ENCODE results near the gene COQ9.
A peak's percentile ranks its signal among the peaks of the same experiment; 100 is the strongest.

The COQ9 gene

DNA sequence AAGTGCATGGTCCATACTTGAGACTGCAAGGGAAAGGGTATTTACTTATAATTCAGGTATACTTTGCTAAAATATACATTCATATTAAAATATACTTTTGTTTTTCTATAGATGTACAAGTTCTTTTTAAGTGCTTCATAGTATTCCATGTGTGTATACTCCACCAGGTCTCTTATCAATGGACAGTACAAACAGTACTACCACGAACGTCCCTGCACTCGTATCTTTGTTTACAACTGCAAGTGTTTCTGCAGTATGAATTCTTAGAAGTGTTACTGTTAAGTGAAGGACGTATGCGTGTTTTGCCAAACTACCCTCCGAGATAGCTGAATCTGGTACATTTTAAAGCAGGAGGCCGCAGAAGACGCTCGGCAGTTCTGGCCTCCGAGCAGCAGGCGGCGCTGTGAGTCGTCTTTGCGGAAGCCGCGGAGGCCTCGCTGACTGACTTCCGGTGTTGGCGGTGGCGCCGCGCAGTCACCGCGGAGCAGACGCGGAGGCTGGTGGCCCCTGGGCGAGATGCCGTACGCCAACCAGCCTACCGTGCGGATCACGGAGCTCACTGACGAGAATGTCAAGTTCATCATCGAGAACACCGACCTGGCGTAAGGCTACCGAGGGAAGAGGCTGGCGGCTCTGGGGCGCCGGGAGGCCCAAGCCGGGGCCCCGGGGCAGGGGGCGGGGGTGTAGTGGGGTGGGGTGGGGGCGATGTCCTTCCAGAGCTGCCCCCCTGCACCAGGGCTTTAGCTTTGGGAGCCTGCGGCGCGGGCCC lies 15.1 kb downstream of the COQ9 start, which contains the start of gene POLR2C:
Gene POLR2C (plus strand): TSS at position 471 of the 769 bp plus-strand sequence. CDS start 46 bp downstream, at position 517.
- Histone ChIP-seq H3K4me1 (ENCODE audit: control insufficient read depth in 1 of 2, insufficient read depth in 2 of 2, low read length in 2 of 2) (peaks cover 0 to 20% of the 10 kb centered on the region in 2 donors), H3K4me3 (ENCODE audit: low read depth in 1 of 2, low read length in 2 of 2) (peak within 1 kb of the TSS; percentile 90 to 94), H3K9me3 (ENCODE audit: control insufficient read depth in 1 of 2, low read length in 2 of 2) (no peaks in the 10 kb centered on the region), H3K27ac (ENCODE audit: low read length) (peak within 1 kb of the TSS; percentile 37), H3K27me3 (ENCODE audit: low read depth, low read length) (no peaks in the 10 kb centered on the region), H3K36me3 (ENCODE audit: control insufficient read depth in 1 of 2, insufficient read depth in 2 of 2, low read length in 2 of 2) (peaks cover 50 to 61% of the 10 kb centered on the region in 2 donors)

DNA sequence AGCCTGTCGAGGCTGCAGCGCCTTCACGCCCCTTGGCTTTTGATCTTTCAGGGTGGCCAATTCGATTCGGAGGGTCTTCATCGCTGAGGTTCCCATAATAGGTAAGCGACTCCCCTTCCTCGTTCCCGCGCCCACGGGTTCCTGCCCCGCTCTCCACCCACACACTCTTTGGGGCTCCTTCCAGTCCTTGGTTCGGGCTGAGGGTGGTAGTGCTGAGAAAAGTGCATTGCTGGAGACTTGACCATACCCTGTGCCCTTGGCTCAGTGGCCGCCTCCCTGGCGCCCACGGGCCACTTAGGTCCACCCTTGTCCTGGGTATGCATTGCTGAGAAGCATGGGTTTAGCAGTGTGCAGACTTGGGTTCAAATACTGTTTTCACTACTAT lies 15.7 kb downstream of the COQ9 start:
- peak overlapping the region; percentile 37 for H3K27ac ChIP-seq (ENCODE audit: low read length)
- peak overlapping the region; percentile 90 to 94 for H3K4me3 ChIP-seq (ENCODE audit: low read depth in 1 of 2, low read length in 2 of 2)
- peaks cover 0 to 20% of the 10 kb centered on the region in 2 donors for H3K4me1 ChIP-seq (ENCODE audit: control insufficient read depth in 1 of 2, insufficient read depth in 2 of 2, low read length in 2 of 2)
- H3K9me3 ChIP-seq (ENCODE audit: control insufficient read depth in 1 of 2, low read length in 2 of 2), result no peaks in the 10 kb centered on the region
- H3K27me3 ChIP-seq (ENCODE audit: low read depth, low read length), result no peaks in the 10 kb centered on the region
- H3K36me3 ChIP-seq (ENCODE audit: control insufficient read depth in 1 of 2, insufficient read depth in 2 of 2, low read length in 2 of 2), result peaks cover 50 to 61% of the 10 kb centered on the region in 2 donors

DNA sequence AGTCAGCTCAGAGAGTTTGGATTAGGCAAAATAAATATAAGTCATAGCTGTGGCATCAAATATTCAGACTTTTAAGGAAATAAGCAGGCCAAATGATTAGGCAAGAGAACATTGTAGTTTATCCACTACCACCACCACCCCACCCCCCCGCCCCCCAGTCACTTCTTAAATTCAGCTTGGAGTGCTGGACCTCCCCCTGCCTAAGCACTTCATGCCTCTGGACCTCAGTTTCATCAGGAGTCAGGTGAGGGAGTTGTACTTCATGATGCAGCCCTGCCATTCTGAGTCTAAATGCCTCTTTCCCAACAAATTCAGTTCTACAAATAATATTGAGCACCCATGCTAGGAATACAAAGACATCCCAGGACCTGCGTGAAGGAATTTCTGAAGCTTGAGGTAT lies 17.2 kb downstream of the COQ9 start:
- Histone ChIP-seq H3K27ac (ENCODE audit: low read length) (no peak overlapping the region), H3K36me3 (ENCODE audit: control insufficient read depth in 1 of 2, insufficient read depth in 2 of 2, low read length in 2 of 2) (peaks cover 56 to 61% of the 10 kb centered on the region in 2 donors), H3K9me3 (ENCODE audit: control insufficient read depth in 1 of 2, low read length in 2 of 2) (no peaks in the 10 kb centered on the region), H3K4me1 (ENCODE audit: control insufficient read depth in 1 of 2, insufficient read depth in 2 of 2, low read length in 2 of 2) (peaks cover 0 to 20% of the 10 kb centered on the region in 2 donors), H3K4me3 (ENCODE audit: low read depth in 1 of 2, low read length in 2 of 2) (no peak overlapping the region), H3K27me3 (ENCODE audit: low read depth, low read length) (no peaks in the 10 kb centered on the region)

DNA sequence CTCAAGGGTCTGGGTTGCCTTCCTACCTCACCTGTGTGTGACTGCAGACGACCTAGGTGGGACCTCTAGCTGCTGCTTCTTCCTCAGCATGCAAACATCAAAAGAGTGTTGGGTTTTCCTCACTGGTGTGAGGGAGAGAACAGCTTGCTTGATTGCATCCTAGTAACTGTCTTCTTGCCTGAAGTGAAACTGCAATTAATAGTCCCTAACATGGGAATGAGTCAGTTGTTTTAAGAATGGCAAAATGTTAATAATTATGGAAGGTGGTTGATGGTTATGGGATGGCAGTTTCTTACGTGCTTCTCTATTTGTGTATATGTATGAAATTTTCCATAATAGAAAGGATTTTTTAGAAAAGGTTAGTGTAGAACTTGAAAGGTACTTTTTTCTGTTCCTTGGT lies 21.1 kb downstream of the COQ9 start:
- Histone ChIP-seq H3K9me3 (ENCODE audit: control insufficient read depth in 1 of 2, low read length in 2 of 2) (no peaks in the 10 kb centered on the region), H3K4me3 (ENCODE audit: low read depth in 1 of 2, low read length in 2 of 2) (no peak overlapping the region), H3K27me3 (ENCODE audit: low read depth, low read length) (no peaks in the 10 kb centered on the region), H3K36me3 (ENCODE audit: control insufficient read depth in 1 of 2, insufficient read depth in 2 of 2, low read length in 2 of 2) (peaks cover 74 to 81% of the 10 kb centered on the region in 2 donors), H3K4me1 (ENCODE audit: control insufficient read depth in 1 of 2, insufficient read depth in 2 of 2, low read length in 2 of 2) (peaks cover 9 to 16% of the 10 kb centered on the region in 2 donors), H3K27ac (ENCODE audit: low read length) (no peak overlapping the region)

DNA sequence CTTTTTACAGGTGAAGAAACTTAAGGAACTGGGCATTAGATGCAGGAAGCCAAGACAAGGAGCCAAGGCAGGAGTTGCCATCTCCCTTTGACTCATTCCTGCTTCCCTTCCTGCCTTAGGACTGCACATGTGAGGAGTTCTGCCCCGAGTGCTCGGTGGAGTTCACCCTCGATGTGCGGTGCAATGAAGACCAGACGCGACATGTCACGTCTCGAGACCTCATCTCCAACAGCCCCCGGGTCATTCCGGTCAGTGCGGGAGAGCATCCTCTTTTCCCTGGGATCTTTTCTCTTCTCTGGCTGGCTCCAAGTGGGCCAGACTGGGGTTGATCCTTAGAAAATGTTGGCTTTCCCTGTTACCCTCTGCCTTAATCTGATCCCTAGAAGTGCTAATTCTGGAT lies 21.8 kb downstream of the COQ9 start:
- Histone ChIP-seq H3K27me3 (ENCODE audit: low read depth, low read length) (no peaks in the 10 kb centered on the region), H3K27ac (ENCODE audit: low read length) (no peak overlapping the region), H3K4me3 (ENCODE audit: low read depth in 1 of 2, low read length in 2 of 2) (no peak overlapping the region), H3K36me3 (ENCODE audit: control insufficient read depth in 1 of 2, insufficient read depth in 2 of 2, low read length in 2 of 2) (peaks cover 74 to 88% of the 10 kb centered on the region in 2 donors), H3K9me3 (ENCODE audit: control insufficient read depth in 1 of 2, low read length in 2 of 2) (no peaks in the 10 kb centered on the region), H3K4me1 (ENCODE audit: control insufficient read depth in 1 of 2, insufficient read depth in 2 of 2, low read length in 2 of 2) (peaks cover 9% of the 10 kb centered on the region in 2 donors)

DNA sequence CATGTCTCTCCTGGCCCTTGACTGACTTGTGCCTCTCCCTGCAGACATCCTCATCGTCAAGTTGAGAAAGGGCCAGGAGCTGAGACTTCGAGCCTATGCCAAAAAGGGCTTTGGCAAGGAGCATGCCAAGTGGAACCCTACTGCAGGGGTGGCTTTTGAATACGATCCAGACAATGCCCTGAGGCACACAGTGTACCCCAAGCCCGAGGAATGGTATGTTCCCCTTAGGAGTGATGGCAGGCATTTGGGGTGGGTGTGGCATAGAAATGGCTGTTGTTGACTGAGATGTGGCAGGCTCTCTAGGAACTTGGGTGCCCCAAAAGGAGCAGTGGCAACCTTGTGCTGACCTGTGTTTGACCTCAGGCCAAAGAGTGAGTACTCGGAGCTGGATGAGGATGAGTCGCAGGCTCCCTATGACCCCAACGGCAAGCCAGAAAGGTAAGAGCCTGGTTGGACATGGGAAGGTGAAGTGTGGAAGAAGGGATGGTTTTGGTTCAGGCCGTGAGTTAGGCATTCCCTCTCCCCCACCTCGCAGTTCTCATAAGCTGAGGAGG lies 22.7 kb downstream of the COQ9 start:
- peaks cover 75 to 91% of the 10 kb centered on the region in 2 donors for H3K36me3 ChIP-seq (ENCODE audit: control insufficient read depth in 1 of 2, insufficient read depth in 2 of 2, low read length in 2 of 2)
- no peak overlapping the region for H3K4me3 ChIP-seq (ENCODE audit: low read depth in 1 of 2, low read length in 2 of 2)
- no peaks in the 10 kb centered on the region for H3K27me3 ChIP-seq (ENCODE audit: low read depth, low read length)
- no peak overlapping the region for H3K27ac ChIP-seq (ENCODE audit: low read length)
- no peaks in the 10 kb centered on the region for H3K9me3 ChIP-seq (ENCODE audit: control insufficient read depth in 1 of 2, low read length in 2 of 2)
- peaks cover 2 to 9% of the 10 kb centered on the region in 2 donors for H3K4me1 ChIP-seq (ENCODE audit: control insufficient read depth in 1 of 2, insufficient read depth in 2 of 2, low read length in 2 of 2)

DNA sequence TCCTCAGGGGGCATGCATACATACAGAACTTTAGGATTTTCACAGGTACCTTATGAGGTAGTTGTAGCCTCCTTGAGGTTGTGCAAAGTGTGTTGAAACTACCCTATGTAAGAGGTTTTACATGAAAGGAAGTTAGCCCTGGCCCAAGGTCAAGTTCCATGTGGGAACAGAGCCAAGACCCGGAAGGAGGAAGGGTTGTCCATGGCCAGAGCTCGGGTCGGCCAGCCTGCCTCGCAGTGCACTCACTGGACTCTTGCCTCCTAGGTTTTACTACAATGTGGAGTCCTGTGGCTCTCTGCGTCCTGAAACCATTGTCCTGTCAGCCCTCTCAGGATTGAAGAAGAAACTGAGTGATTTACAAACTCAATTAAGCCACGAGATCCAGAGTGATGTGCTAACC lies 23.4 kb downstream of the COQ9 start:
- Histone ChIP-seq H3K9me3 (ENCODE audit: control insufficient read depth in 1 of 2, low read length in 2 of 2) (no peaks in the 10 kb centered on the region), H3K27ac (ENCODE audit: low read length) (no peak overlapping the region)

DNA sequence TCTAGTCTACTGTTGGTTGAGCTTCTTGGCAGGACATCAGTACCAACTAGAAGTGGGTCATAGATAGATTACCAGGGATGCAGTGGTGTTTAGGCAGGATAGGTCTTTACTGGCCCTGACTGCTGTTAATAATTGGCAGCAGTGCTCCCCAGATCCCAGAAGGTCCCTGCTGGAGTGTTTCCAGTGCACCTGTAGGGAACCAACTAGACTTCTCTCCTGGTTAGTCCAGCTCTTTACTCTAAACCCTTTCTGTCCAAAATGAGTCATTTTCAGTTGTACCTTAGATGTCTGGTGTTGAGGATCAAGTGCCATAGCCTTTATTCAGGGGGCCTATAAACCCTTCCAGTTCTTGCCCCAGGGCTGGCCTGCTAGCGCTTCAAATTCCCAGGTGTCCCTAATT lies 23.9 kb downstream of the COQ9 start:
- Histone ChIP-seq H3K36me3 (ENCODE audit: control insufficient read depth in 1 of 2, insufficient read depth in 2 of 2, low read length in 2 of 2) (peaks cover 67 to 79% of the 10 kb centered on the region in 2 donors), H3K27ac (ENCODE audit: low read length) (no peak overlapping the region), H3K27me3 (ENCODE audit: low read depth, low read length) (no peaks in the 10 kb centered on the region), H3K4me1 (ENCODE audit: control insufficient read depth in 1 of 2, insufficient read depth in 2 of 2, low read length in 2 of 2) (peaks cover 2 to 9% of the 10 kb centered on the region in 2 donors), H3K9me3 (ENCODE audit: control insufficient read depth in 1 of 2, low read length in 2 of 2) (no peaks in the 10 kb centered on the region), H3K4me3 (ENCODE audit: low read depth in 1 of 2, low read length in 2 of 2) (no peak overlapping the region)

More for the DNA sequence above, 23.4 kb downstream of the COQ9 start:
- Histone ChIP-seq H3K4me1 (ENCODE audit: control insufficient read depth in 1 of 2, insufficient read depth in 2 of 2, low read length in 2 of 2) (peaks cover 0 to 9% of the 10 kb centered on the region in 2 donors), H3K4me3 (ENCODE audit: low read depth in 1 of 2, low read length in 2 of 2) (no peak overlapping the region), H3K36me3 (ENCODE audit: control insufficient read depth in 1 of 2, insufficient read depth in 2 of 2, low read length in 2 of 2) (peaks cover 72 to 84% of the 10 kb centered on the region in 2 donors), H3K27me3 (ENCODE audit: low read depth, low read length) (no peaks in the 10 kb centered on the region)

DNA sequence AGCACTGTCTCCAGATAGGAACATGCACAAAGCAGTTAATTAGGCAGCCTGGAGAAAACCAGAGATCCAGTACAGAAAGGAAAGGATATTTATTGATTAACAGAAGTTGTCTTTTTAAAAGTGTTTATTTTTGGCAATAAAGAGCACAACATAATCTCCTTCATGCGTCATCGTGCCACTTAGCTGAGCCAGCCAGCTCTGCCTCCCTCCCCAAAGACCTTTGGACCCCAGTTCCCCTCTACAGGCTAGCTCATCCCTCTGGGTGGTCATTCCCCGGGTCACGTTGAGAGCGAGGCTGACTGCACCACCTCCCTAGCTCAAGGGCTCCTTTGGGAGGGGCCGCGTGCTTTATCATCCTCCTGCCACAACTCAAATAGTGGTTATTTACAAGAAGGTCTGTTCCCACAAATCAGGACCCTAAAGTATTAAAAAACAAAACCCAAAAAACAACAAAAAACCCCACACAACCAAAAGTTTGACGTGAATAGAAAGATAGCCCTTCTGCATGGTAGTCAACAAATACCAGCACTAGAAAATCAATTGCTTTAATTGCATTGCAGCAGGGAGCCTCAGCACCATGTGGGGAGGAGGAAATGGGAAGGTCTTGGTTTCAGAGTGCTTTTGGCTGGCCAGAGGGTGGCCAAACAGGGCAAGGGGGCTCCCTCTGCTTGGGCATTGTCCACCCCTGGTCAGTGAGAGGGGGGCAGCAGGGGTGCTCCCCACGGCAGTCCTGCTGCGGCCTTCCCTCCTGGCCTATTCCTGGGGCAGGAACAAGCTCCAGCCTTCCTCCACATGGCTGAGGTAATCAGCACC lies 24.8 kb downstream of the COQ9 start:
- Histone ChIP-seq H3K36me3 (ENCODE audit: control insufficient read depth in 1 of 2, insufficient read depth in 2 of 2, low read length in 2 of 2) (peaks cover 62 to 74% of the 10 kb centered on the region in 2 donors), H3K4me3 (ENCODE audit: low read depth in 1 of 2, low read length in 2 of 2) (no peak overlapping the region), H3K9me3 (ENCODE audit: control insufficient read depth in 1 of 2, low read length in 2 of 2) (no peaks in the 10 kb centered on the region), H3K27me3 (ENCODE audit: low read depth, low read length) (no peaks in the 10 kb centered on the region), H3K27ac (ENCODE audit: low read length) (no peak overlapping the region), H3K4me1 (ENCODE audit: control insufficient read depth in 1 of 2, insufficient read depth in 2 of 2, low read length in 2 of 2) (peaks cover 6 to 9% of the 10 kb centered on the region in 2 donors)

DNA sequence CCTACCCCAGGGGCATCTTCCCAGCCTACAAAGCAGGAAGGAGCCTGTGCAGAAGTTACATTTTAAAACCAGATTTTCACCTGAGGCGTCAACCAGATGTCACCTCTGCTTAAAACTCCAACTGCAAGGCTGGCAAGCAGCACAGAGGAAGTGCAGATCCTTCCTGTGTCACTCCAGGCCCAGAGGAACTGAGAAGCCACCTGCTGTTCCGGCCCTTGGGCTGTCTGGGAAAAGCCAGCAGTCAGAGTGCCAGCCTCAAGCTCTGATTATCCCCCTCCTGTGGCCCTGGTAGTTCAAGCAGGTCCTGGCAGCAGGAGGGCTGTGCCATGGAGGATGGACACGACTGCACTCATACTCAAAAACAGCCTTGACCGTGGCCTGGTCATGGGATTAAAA lies 25.4 kb downstream of the COQ9 start:
- H3K27me3 ChIP-seq (ENCODE audit: low read depth, low read length), result no peaks in the 10 kb centered on the region
- H3K27ac ChIP-seq (ENCODE audit: low read length), result no peak overlapping the region
- H3K9me3 ChIP-seq (ENCODE audit: control insufficient read depth in 1 of 2, low read length in 2 of 2), result no peaks in the 10 kb centered on the region
- H3K4me3 ChIP-seq (ENCODE audit: low read depth in 1 of 2, low read length in 2 of 2), result no peak overlapping the region
- peaks cover 6 to 9% of the 10 kb centered on the region in 2 donors for H3K4me1 ChIP-seq (ENCODE audit: control insufficient read depth in 1 of 2, insufficient read depth in 2 of 2, low read length in 2 of 2)
- peaks cover 58 to 69% of the 10 kb centered on the region in 2 donors for H3K36me3 ChIP-seq (ENCODE audit: control insufficient read depth in 1 of 2, insufficient read depth in 2 of 2, low read length in 2 of 2)

DNA sequence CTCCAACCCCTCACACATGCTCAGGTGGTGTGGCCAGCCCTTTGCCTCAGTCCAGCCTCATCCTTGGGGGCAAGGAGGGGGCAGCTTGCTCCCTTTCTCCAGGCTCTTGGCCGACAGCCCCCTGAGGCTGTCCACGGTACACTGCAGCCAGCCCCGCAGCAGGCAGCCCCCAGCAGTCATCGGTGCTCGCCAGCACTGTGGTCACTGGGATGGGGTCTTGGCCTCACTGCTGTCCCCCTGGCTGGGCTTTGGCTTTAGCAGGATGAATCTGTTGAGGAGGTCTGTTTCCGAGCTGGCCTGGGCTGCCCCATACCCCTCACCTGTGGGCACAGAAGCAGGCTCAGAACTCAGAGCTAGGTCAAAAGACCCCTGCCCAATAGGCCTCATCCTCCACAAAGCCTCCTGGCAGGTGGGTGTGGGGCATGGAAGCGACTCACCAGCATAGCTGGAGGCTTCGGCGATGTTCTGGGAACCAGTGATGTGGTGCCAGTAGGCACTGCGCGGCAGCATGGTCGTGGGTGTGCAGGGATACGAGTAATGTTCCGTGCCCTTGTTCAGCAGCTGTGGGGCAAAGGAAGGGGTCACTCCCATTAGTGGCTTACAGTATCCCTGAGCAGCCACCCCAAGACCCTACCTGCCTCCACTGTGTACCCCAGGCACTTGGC lies 26.0 kb downstream of the COQ9 start:
- Histone ChIP-seq H3K27me3 (ENCODE audit: low read depth, low read length) (no peaks in the 10 kb centered on the region), H3K36me3 (ENCODE audit: control insufficient read depth in 1 of 2, insufficient read depth in 2 of 2, low read length in 2 of 2) (peaks cover 51 to 63% of the 10 kb centered on the region in 2 donors), H3K4me1 (ENCODE audit: control insufficient read depth in 1 of 2, insufficient read depth in 2 of 2, low read length in 2 of 2) (peaks cover 6 to 9% of the 10 kb centered on the region in 2 donors), H3K9me3 (ENCODE audit: control insufficient read depth in 1 of 2, low read length in 2 of 2) (no peaks in the 10 kb centered on the region), H3K27ac (ENCODE audit: low read length) (no peak overlapping the region), H3K4me3 (ENCODE audit: low read depth in 1 of 2, low read length in 2 of 2) (no peak overlapping the region)
